Stimulated activated memory B cell treated with anti-CD40 and anti-IgM and Interleukin-4, amounts not matched to agents 10 μg/mL and 1 μg/mL and 100 μg/mL, for 72 hours (primary cell): Measurements from ENCODE around the gene MYH6.
"Not testable (repeated sequence)": the region's sequence is repeated elsewhere in the genome, so short reads cannot be mapped to it uniquely, and the experiment has no call there.

Experiments
- ATAC-seq: fragments of 150-1000 bp; cut with Tn5 transposase; 2 replicates; pipeline ENCODE4 v1.10.0; 2021
- H3K27ac Mint-ChIP-seq: one replicate; pipeline ENCODE4 v1.8.0; 2022; ENCODE audit warnings: mild to moderate bottlenecking, mixed read lengths
- H3K27me3 Mint-ChIP-seq: one replicate; pipeline ENCODE4 v1.8.0; 2022; ENCODE audit warnings: mixed read lengths
- H3K36me3 Mint-ChIP-seq: one replicate; pipeline ENCODE4 v1.8.0; 2022; ENCODE audit warnings: mixed read lengths
- H3K4me1 Mint-ChIP-seq: one replicate; pipeline ENCODE4 v1.8.0; 2022; ENCODE audit warnings: mixed read lengths
- H3K4me3 Mint-ChIP-seq: one replicate; pipeline ENCODE4 v1.8.0; 2022; ENCODE audit warnings: mild to moderate bottlenecking, moderate library complexity, mixed read lengths
- H3K9me3 Mint-ChIP-seq: one replicate; pipeline ENCODE4 v1.8.0; 2022; ENCODE audit warnings: mixed read lengths

MYH6 gene

DNA sequence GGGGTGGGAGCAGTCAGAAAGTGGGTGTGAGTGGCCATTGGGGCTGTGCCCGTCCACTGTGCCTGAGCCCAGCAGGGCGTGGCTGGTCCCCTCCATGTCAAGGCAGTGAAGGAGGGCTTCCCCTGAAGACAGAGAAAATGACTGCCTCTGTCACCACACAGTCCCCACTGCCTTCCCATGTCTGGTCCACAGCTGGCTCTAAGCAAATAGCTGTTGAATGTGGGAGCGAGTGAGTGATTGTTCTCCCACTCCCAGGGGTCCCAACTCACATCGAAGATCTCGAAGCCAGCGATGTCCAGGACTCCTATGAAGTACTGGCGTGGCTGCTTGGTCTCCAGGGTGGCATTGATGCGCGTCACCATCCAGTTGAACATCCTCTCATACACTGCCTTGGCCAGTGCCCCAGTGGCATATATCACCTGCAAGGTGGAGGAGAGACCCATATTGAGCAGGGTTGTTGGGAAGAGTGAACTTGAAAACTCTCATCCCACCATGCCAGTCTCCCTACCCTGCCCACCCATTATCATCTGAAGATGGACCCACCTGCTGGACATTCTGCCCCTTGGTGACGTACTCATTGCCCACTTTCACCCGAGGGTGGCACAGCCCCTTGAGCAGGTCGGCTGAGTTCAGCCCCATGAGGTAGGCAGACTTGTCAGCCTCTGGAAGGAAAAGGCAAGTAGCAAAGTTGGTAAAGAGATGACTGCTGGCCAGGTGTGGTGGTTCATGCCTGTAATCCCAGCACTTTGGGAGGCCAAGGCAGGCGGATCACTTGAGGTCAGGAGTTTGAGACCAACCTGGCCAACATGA lies 20.8 kb upstream of the MYH6 start:
- H3K27ac Mint-ChIP-seq, result no peak overlapping the region
- no peaks in the 10 kb centered on the region for H3K4me1 Mint-ChIP-seq
- no peak overlapping the region for H3K4me3 Mint-ChIP-seq
- H3K36me3 Mint-ChIP-seq, result no peaks in the 10 kb centered on the region
- no peak for ATAC-seq
- peaks cover 39% of the 10 kb centered on the region for H3K27me3 Mint-ChIP-seq
- H3K9me3 Mint-ChIP-seq, result no peaks in the 10 kb centered on the region

DNA sequence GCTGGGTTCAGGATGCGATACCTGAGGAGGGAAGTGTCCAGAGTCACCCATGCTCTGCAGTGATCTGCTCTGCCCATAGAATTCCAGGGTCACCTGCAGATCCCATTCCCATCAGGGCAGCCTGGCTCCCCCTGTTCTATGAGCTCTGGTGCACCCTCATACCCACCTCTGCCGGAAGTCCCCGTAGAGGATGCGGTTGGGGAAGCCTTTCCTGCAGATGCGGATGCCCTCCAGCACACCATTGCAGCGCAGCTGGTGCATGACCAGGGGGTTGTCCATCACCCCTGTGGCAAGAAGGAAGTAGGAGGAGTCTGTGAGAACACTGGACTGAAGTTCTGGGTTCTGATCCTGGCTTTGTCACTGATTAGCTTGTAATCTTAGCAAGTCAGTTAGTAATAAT lies 17.7 kb upstream of the MYH6 start:
- H3K9me3 Mint-ChIP-seq, H3K4me3 Mint-ChIP-seq, H3K36me3 Mint-ChIP-seq, H3K27ac Mint-ChIP-seq, ATAC-seq, H3K4me1 Mint-ChIP-seq: not testable (repeated sequence)
- peaks cover 12% of the 10 kb centered on the region for H3K27me3 Mint-ChIP-seq

DNA sequence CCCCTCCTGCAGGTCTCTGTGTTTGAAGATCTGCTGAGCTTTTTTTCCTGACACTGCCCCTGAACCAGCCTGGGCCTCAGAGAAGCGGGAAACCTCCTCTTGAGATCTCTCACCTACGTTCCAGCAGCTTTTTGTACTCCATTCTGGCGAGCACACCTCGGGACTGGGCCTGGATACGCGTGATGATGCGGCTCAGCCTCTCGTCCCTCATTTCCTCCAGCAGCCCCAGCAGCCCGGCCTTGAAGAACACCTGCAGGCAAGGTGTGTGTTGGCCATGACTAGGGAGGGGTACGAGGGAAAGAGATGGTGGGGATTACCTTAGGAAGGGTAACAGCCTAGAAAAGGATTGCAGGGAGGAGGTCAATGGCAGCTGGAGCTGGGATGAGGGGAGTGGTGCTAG lies 17.1 kb upstream of the MYH6 start:
- no peak for ATAC-seq
- Mint-ChIP-seq H3K27ac (no peak overlapping the region), H3K27me3 (peaks cover 10% of the 10 kb centered on the region), H3K36me3 (no peaks in the 10 kb centered on the region), H3K4me1 (no peaks in the 10 kb centered on the region), H3K9me3 (no peaks in the 10 kb centered on the region), H3K4me3 (no peak overlapping the region)

DNA sequence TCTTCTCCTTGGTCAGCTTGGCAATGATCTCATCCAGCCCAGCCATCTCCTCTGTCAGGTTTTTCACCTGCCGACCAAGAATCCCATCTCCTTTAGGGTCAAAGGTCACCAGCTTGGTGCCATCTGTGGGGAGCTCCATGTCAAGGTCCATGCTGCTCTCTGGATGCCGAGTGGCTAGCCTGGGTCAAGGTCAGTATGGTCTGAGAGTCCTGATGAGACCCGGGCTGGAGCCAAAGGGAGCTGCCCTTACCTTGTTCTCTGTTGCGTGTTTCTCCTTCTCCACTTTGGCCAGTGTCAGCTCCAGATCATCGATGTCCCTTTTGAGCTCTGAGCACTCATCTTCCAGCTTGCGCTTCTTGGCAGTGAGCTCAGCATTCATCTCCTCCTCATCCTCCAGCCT lies 15.6 kb upstream of the MYH6 start:
- no peak overlapping the region for H3K27ac Mint-ChIP-seq
- H3K27me3 Mint-ChIP-seq, result peaks cover 20% of the 10 kb centered on the region
- ATAC-seq, result no peak
- no peaks in the 10 kb centered on the region for H3K4me1 Mint-ChIP-seq
- no peaks in the 10 kb centered on the region for H3K9me3 Mint-ChIP-seq
- H3K36me3 Mint-ChIP-seq, result no peaks in the 10 kb centered on the region
- no peak overlapping the region for H3K4me3 Mint-ChIP-seq

DNA sequence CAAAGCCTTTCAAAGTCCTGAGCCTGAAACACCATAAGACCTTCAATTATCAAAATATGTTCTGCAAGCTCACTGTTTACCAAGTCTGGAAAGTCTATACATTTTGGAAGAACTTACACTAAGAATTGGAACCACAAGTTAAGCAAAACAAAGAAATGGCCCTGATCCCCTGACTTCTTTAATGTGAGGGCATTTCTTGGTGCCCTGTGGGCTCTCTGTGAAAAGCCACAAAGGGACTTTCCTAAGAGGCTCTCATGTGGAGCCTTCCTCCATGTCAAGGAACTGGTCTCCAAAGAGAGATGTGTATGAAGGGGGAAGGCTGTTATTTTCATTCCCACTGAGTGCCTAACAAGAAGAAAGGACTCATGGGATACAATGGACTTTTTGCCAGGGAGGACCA lies 13.5 kb upstream of the MYH6 start:
- no peak for ATAC-seq
- no peaks in the 10 kb centered on the region for H3K4me1 Mint-ChIP-seq
- no peak overlapping the region for H3K27ac Mint-ChIP-seq
- peaks cover 39% of the 10 kb centered on the region for H3K27me3 Mint-ChIP-seq
- H3K9me3 Mint-ChIP-seq, result no peaks in the 10 kb centered on the region
- no peak overlapping the region for H3K4me3 Mint-ChIP-seq
- H3K36me3 Mint-ChIP-seq, result no peaks in the 10 kb centered on the region

DNA sequence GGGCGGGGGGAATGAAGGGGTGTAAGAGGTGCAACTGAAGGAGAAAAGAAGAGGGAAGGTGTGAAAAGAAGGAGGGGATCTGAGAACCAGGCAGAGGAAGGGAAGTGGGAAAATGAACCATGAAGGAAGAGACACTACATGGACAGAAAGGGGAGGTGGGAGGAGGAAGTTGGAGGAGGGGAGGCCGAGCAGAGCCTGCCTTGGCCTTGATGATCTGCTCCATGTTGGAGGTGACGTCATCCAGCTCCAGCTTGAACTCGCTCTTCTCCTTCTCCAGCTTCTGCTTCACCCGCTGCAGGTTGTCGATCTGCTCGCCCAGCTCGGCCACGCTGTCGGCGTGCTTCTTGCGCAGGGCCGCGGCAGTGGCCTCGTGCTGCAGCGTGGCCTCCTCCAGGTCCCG lies 11.6 kb upstream of the MYH6 start:
- not testable (repeated sequence) for H3K36me3 Mint-ChIP-seq, H3K4me1 Mint-ChIP-seq, ATAC-seq, H3K4me3 Mint-ChIP-seq, H3K27ac Mint-ChIP-seq, H3K9me3 Mint-ChIP-seq
- H3K27me3 Mint-ChIP-seq, result peaks cover 57% of the 10 kb centered on the region

DNA sequence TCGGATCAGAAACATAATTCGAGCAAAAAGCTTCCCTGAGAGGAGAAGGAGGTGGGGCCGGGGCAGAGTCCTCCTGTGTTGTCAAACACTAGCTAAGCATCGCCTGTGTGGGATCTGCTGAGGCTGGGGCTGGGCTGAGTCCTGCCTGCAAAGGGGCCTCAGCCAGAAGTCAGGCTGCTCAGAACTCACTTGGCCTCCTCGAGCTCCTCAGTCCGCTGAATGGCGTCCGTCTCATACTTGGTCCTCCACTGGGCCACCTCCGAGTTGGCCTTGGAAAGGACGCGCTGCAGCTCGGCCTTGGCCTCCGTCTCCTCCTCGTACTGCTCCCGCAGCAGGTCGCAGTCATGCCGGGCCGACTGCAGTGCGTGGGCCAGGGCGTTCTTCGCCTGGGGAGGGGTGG lies 9.9 kb upstream of the MYH6 start:
- no peak overlapping the region for H3K27ac Mint-ChIP-seq
- no peak for ATAC-seq
- H3K9me3 Mint-ChIP-seq, result no peaks in the 10 kb centered on the region
- H3K27me3 Mint-ChIP-seq, result peaks cover 71% of the 10 kb centered on the region
- no peak overlapping the region for H3K4me3 Mint-ChIP-seq
- H3K4me1 Mint-ChIP-seq, result no peaks in the 10 kb centered on the region
- H3K36me3 Mint-ChIP-seq, result no peaks in the 10 kb centered on the region

DNA sequence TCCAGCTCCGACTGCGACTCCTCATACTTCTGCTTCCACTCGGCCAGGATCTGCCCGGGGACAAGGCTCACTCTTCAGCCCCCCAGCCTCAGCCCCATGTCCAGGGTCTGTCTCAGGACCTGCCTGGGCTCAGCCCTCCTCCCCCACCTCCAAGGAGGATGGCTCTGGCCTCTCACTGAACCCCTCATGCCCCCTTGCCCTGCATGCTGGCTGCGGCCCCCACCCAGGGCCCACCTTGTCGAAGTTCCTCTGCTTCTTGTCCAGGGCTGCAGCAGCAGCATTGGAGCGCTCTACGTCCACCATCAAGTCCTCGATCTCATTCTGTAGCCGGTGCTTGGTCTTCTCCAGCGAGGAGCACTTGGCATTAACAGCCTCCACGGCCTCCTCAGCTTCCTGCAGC lies 9.2 kb upstream of the MYH6 start:
- H3K27ac Mint-ChIP-seq, H3K4me3 Mint-ChIP-seq, H3K4me1 Mint-ChIP-seq, H3K36me3 Mint-ChIP-seq, ATAC-seq, H3K9me3 Mint-ChIP-seq: not testable (repeated sequence)
- peaks cover 78% of the 10 kb centered on the region for H3K27me3 Mint-ChIP-seq

DNA sequence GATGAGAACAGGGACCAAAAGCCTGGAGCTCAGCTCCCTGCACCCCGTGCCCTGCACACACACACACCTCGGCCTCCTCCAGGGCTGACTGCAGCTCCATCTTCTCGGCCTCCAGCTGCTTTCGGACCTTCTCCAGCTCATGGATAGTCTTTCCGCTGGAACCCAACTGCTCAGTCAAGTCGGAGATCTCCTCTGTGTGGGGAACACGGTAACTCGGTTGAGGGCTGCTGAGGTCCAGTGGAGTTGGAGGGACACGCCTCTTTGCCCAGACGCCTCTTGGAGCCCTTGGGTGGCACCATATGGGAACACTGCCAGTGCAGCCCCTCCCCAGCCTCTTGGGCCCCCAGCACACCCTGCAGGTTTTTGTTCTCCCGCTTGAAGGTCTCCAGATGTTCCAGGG lies 8.7 kb upstream of the MYH6 start:
- Mint-ChIP-seq H3K27me3 (peaks cover 83% of the 10 kb centered on the region), H3K9me3 (no peaks in the 10 kb centered on the region), H3K4me1 (no peaks in the 10 kb centered on the region), H3K4me3 (no peak overlapping the region), H3K27ac (no peak overlapping the region), H3K36me3 (no peaks in the 10 kb centered on the region)
- ATAC-seq, result no peak

DNA sequence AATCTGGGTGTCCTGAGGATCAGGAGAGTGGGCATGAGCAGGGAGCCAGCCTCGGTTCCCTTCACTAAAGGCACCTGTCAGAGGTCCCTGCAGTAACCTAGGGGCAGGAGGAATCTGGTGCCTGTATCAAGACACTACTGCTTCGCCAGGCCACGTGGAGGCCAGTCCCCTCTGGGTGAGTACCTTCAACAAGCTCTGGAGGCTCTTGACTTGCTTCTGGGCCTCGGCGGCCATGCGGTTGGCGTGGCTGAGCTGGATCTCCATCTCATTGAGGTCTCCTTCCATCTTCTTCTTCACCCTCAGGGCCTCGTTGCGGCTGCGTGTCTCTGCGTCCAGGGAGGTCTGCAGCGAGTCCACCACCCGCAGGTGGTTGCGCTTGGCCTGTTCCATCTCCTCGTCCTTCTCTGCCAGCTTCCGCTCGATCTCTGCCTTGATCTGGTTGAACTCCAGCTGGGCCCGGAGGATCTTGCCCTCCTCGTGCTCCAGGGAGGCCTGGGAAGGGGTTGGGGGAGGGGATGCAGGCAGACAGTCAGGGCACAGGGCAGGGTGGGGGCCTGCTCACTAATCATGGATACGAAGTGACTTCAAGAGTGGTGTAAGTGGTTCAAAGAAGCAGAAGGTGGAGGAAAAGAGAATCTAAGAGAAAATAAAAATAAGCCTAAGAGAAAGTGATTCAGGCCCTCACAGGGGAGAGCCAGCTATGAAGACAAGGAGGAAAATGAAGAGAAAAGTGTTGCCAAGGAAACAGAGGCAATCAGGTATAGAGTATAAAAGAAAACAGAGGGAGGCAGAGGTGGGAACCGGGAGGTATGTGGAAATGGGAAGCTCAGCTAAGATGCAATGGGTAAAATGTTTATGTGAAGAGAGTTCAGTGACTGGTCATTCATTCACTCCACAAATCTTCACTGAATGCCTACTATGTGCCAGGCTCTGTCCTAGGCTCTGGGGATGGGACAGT lies 8.0 kb upstream of the MYH6 start:
- peaks cover 90% of the 10 kb centered on the region for H3K27me3 Mint-ChIP-seq
- no peak for ATAC-seq

DNA sequence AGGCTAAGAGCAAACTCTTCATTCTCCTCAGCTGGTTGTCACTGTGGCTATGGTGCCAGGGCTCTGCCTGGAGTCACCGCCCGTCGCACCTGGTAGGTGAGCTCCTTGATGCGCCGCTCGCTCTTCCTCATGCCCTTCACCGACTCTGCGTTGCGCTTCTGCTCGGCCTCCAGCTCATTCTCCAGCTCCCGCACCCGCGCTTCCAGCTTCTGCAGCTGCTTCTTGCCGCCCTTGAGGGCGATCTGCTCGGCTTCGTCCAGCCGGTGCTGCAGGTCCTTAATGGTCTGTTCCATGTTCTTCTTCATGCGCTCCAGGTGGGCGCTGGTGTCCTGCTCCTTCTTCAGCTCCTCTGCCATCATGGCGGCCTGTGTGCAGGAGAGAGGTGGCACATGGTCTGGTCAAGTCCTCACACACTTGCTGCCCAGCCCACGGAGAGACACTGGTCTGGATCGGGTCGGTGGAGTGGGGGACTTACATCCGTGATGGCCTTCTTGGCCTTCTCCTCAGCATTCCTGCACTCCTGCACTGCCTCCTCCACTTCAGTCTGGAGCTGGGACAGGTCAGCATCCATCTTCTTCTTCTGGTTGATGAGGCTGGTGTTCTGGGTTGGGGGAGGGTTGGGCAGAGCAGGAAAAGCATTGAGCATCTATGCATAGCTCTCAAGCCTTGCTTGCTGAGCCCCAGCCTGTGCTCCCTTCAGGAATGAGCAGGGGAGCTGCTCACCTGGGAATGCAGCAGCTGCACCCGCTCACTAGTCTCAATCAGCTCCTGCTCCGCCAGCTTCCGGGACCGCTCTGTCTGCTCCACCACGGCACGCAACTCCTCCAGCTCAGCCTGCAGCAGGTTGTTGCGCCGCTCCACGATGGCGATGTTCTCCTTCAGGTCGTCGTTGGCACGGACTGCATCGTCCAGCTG lies 7.1 kb upstream of the MYH6 start:
- Mint-ChIP-seq H3K9me3 (no peaks in the 10 kb centered on the region), H3K27ac (no peak overlapping the region)
- no peak for ATAC-seq

More for the DNA sequence above, 8.0 kb upstream of the MYH6 start:
- Mint-ChIP-seq H3K4me3 (no peak overlapping the region), H3K27ac (no peak overlapping the region), H3K4me1 (no peaks in the 10 kb centered on the region), H3K9me3 (no peaks in the 10 kb centered on the region), H3K36me3 (no peaks in the 10 kb centered on the region)

DNA sequence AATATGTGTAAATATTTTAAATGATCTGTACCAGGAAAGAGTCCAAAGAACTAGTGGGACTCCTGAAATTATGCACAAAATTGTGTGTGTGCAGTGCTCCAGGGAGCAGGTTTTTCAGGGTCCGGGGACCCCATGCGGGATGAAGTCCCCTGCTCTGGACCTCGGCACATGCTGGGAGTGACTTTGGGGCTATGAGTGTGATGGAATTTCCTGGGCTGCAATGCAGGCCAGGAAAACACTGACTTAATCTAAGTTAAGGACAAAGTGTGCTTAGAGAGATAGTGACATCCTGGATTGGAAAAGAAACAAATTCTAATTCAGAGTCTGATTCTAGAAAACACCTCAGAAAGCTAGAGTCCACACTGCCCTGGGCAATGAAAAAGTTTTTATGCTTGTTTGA lies 6.2 kb upstream of the MYH6 start:
- Mint-ChIP-seq H3K36me3 (no peaks in the 10 kb centered on the region), H3K27ac (no peak overlapping the region), H3K9me3 (no peaks in the 10 kb centered on the region), H3K4me1 (no peaks in the 10 kb centered on the region), H3K4me3 (no peak overlapping the region), H3K27me3 (peaks cover 94% of the 10 kb centered on the region)
- no peak for ATAC-seq

More for the DNA sequence above, 7.1 kb upstream of the MYH6 start:
- Mint-ChIP-seq H3K4me3 (no peak overlapping the region), H3K27me3 (peaks cover 94% of the 10 kb centered on the region), H3K4me1 (no peaks in the 10 kb centered on the region), H3K36me3 (no peaks in the 10 kb centered on the region)

DNA sequence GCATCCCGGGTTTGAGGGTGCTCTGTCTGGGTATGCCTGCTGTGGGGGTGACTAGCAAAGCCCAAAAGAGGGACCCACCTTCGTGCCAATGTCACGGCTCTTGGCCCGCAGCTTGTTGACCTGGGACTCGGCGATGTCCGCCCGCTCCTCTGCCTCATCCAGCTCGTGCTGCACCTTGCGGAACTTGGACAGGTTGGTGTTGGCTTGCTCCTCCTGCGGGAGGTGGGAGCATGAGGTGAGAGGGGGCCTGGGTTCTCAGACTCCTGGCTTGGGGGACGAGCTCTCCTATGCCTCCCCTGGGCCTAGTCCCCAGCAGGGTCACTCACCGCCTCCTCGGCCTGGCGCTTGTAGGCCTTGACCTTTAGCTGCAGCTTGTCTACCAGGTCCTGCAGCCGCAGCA lies 5.6 kb upstream of the MYH6 start:
- Mint-ChIP-seq H3K4me1 (no peaks in the 10 kb centered on the region), H3K27me3 (peaks cover 94% of the 10 kb centered on the region), H3K4me3 (no peak overlapping the region), H3K36me3 (no peaks in the 10 kb centered on the region), H3K9me3 (no peaks in the 10 kb centered on the region), H3K27ac (no peak overlapping the region)
- ATAC-seq, result no peak

DNA sequence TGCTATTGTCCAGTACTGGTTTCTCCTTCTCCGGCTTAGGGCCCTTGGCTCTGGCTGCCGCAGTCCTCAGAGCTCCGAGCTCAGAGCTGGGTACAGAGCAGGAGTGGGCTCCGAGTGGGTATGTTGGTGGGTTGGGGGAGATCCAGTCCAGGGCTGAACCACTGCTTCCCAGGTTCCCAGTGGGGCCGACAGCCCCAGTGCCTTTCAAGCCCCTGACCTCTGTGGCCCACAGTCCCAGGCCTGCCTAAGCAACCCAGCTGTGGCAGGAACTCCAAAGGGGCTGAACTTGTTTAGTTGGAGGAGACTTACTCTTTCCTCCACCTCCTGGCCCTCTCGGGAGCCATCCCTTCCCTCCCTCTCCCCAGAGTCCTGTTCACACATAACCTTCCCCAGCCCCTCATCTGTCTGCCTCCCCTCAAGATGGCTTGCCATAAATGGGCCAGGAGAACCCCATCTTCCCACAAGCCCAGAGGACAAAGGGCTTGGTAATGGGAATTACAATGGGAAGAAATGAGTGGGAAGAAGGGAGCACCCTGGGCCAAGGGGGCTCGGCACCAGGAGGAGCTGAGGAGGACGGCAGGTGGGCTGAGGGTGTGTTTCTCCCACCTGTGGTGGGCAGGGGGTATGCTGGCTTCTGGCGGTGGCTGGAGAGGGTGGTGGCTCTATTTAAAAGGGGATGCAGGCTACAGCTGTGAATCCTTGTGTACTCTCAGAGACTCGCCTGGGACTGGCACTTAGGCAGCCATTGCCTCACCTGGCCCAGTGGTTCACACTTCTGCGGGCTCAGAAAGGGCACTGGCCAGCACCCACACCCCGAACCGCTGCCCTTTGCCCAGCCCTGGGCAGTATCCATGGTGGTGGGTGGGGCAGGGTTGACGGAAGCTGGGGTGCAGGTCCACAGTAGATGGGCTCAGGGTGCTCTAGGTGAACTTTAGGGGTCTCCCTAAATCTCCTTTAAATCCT lies 3.8 kb upstream of the MYH6 start:
- Mint-ChIP-seq H3K4me1 (peaks cover 2% of the 10 kb centered on the region), H3K4me3 (no peak overlapping the region), H3K27me3 (peaks cover 96% of the 10 kb centered on the region), H3K27ac (no peak overlapping the region), H3K9me3 (no peaks in the 10 kb centered on the region), H3K36me3 (no peaks in the 10 kb centered on the region)
- ATAC-seq, result no peak
